Left kidney (tissue), 2 donors: Measurements from ENCODE around the gene PIK3CD. TPM values are rescaled to one million over a fixed set of nuclear protein-coding genes. Genes with fewer than 3 reads are reported as not detected.

Experiments used
- DNase-seq: peaks from one replicate; pipeline ENCODE4 v3.0.0-alpha.2; 2013
- polyA plus RNA-seq: library from polyadenylated mRNA; unstranded; fragments of 120-200 nt; gene quantifications from one replicate; pipeline ENCODE4 v1.2.1, GENCODE V29; 2013; ENCODE audit not compliant: insufficient read length

The PIK3CD gene
- polyA plus RNA-seq, 1 donor, result 7.0 TPM

DNA sequence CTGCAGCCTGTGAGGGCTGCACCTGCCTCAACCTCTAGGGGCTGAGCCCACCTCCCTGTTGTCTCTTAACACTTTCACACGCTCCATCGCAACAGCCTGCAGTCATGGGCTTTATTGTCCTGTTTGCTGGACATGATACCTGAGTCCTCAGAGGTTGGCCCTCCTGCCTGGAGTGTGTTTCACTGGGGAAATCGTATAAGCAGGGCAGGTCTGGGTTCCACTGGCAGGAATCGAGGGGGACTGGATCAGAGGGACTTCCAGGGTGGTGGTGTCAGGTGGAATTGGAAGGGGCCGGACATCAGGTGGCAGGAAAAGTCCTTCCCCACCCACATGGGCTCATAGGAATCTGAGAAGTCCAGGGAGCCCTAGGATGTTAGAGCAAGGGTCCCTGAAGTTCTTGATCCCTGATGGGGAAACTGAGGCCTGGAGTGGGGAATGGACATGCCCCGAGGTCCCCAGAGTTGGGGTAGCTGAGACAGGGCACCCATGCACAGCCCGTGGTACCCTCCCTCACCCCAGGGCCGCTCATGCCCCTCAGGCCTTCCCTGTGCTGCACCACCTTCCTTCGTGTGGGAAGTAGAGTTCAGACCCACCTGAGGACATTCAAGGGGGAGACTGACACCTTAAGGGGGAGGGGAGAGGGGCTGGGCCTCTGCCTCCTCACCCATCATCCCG lies 66.6 kb downstream of the PIK3CD start:
- no peak for DNase-seq

DNA sequence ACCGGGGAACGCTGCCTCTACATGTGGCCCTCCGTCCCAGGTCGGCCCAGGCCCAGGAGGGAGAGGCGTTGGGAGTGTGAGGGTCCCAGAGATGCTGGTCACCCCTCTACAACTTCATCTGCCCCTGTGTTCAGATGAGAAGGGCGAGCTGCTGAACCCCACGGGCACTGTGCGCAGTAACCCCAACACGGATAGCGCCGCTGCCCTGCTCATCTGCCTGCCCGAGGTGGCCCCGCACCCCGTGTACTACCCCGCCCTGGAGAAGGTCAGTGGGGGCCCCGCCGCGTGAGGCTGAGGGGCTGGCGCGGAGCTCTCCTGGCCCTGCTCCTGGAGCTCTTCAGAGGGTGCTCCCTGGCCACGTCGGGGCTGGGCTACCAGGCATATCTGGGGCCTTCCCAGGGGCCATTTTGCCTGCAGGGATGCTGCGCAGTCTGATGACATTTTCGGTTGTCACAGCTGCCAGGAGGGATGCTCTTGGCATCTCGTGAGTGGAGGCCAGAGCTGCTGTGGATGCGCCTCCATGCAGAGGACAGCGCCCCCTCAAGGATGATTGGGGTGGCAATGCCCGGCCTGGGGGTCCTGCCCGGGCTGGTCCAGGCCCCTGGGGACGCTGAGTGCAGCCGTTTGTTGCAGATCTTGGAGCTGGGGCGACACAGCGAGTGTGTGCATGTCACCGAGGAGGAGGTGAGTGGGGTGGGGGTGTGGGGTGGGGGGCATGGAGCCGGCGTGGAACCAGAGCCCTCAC lies 68.6 kb downstream of the PIK3CD start:
- no peak for DNase-seq

DNA sequence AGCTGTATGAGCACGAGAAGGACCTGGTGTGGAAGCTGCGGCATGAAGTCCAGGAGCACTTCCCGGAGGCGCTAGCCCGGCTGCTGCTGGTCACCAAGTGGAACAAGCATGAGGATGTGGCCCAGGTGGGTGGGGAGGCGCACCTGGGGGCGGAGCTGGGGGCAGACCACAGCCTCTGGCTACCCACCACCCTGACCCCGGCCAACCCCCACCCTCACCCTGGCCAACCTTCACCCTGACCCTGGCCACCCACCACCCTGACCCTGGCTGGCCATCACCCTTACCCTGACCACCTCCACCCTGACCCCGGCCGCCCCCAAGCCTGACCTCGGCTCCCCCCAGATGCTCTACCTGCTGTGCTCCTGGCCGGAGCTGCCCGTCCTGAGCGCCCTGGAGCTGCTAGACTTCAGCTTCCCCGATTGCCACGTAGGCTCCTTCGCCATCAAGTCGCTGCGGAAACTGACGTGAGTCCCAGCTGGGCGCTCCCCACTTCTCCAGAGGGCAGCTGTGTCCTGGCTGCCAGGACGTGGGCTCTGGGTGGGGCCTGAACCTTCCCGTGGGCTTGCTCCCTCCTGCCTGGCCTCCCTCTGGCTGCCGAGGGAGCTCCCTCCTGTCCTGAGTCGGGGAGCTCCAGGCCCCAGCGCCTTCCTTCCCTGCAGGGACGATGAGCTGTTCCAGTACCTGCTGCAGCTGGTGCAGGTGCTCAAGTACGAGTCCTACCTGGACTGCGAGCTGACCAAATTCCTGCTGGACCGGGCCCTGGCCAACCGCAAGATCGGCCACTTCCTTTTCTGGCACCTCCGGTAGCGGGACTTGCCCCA lies 69.5 kb downstream of the PIK3CD start:
- no peak for DNase-seq

DNA sequence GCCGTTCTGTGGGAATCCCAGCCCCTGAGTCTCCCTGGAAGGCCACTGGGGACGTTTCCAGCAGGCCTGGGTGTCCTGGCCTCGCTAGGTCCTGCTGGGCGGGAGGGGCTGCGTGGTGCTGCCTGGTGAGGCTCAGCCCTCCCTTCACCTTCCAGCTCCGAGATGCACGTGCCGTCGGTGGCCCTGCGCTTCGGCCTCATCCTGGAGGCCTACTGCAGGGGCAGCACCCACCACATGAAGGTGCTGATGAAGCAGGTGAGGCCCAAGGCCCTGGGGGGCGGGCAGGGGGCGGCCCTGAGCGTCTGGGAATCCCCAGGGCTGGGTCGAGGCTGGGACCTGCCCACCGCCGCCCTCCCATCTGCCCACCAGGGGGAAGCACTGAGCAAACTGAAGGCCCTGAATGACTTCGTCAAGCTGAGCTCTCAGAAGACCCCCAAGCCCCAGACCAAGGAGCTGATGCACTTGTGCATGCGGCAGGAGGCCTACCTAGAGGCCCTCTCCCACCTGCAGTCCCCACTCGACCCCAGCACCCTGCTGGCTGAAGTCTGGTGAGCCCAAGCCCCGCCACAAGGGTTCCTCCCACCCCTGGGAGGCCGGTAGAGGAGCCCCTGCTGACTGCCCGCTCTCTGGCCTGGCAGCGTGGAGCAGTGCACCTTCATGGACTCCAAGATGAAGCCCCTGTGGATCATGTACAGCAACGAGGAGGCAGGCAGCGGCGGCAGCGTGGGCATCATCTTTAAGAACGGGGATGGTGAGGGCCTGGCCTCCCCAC lies 70.3 kb downstream of the PIK3CD start:
- peak; percentile 31 for DNase-seq

DNA sequence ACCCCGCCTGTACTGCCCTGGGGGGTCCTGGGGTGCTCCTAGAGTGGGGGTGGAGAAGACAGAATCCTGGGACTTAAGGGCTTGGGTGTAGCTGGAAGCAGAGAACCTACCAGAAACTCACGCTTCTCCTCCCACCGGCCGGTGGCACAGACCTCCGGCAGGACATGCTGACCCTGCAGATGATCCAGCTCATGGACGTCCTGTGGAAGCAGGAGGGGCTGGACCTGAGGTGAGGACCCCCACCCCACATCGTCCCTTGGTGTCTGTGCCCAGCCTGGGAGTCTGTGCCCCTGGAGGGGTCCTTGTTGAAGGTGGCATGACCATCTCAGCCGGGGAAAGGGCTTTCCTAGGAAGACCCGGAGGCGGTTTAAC lies 70.8 kb downstream of the PIK3CD start:
- DNase-seq, result no peak

DNA sequence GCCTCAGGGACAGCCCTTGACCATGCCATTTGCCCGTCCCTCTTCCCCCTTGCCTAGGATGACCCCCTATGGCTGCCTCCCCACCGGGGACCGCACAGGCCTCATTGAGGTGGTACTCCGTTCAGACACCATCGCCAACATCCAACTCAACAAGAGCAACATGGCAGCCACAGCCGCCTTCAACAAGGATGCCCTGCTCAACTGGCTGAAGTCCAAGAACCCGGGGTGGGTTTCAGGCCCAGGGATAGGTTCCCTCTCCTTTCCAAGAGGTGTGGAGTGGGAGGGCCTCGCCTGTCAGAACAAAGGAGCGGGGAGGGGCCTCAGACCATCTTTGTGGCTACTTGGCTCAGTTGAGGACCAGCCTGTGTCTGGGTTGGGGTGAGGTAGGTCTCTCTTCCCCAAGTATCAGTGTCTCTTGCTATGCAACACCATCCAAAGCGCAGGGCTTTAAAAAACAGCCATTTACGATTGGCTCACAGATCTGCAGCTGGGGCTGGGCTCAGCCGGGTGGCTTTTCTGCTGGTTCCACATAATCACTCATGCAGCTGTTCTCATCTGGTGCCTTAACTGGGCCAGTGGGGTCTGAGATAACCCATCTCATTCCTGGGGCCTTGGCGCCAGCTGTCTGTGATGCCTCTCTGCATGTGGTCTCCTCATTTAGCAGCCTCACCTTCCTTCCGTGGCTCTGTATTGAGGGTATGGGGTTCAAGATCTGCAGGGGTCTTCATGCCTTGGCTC lies 71.7 kb downstream of the PIK3CD start:
- DNase-seq, result no peak

DNA sequence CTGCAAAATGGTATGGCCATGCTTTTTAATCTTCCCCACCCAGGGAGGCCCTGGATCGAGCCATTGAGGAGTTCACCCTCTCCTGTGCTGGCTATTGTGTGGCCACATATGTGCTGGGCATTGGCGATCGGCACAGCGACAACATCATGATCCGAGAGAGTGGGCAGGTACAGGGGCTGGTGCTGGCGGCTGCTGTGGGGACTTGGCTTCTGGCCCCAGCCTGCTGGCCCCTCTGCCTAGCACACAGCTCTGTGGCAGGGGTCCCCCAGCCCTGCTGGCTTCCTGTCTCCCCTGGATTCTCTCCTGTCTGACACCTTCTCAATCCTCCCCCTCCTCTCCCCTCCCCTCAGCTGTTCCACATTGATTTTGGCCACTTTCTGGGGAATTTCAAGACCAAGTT lies 72.4 kb downstream of the PIK3CD start:
- DNase-seq, result no peak

DNA sequence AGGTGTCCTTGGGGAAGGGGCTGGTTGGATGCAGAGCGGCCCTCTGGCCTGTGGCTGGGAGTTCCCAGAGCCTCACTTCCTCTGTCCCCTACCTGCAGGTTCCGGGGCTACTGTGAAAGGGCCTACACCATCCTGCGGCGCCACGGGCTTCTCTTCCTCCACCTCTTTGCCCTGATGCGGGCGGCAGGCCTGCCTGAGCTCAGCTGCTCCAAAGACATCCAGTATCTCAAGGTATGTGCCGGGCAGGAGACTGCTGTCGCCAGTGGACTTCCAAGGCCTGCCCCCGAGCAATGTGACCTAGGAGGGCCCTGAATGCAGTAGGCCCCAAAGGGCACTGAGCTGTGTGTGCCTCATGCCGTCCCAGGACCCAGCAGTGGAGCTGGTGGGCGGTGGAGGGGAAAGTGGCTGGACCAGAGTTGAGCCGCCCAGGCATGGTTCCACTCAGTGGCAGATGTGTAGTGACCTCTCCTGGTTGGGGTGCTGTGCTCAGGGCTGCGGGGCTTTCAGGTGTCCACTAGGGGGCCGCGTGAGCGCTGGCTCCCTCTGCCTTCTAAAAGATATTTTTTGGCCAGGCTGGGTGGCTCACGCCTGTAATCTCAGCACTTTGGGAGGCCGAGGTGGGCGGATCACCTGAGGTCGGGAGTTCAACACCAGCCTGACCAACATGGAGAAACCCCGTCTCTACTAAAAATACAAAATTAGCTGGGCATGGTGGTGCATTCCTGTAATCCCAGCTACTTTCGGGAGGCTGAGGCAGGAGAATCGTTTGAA lies 73.4 kb downstream of the PIK3CD start:
- no peak for DNase-seq

DNA sequence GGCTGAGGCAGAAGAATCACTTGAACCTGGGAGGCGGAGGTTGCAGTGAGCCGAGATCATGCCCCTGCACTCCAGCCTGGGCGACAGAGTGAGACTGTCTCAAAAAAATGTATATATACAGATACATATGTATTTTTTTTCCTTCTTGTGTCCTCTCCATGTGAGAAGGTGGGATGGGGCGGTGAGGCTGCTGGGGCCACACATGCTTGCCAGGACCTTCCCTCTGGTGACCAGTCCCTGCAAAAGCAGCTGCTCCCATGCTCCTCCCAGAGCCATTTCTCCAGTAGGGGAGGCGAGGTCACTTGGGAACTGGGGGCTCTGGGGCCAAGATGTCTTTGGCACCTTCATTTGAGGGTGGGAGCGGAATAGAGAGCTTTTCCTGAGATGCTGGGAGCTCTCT lies 74.9 kb downstream of the PIK3CD start:
- DNase-seq, result no peak

DNA sequence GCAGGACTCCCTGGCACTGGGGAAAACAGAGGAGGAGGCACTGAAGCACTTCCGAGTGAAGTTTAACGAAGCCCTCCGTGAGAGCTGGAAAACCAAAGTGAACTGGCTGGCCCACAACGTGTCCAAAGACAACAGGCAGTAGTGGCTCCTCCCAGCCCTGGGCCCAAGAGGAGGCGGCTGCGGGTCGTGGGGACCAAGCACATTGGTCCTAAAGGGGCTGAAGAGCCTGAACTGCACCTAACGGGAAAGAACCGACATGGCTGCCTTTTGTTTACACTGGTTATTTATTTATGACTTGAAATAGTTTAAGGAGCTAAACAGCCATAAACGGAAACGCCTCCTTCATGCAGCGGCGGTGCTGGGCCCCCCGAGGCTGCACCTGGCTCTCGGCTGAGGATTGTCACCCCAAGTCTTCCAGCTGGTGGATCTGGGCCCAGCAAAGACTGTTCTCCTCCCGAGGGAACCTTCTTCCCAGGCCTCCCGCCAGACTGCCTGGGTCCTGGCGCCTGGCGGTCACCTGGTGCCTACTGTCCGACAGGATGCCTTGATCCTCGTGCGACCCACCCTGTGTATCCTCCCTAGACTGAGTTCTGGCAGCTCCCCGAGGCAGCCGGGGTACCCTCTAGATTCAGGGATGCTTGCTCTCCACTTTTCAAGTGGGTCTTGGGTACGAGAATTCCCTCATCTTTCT lies 75.5 kb downstream of the PIK3CD start:
- no peak for DNase-seq

DNA sequence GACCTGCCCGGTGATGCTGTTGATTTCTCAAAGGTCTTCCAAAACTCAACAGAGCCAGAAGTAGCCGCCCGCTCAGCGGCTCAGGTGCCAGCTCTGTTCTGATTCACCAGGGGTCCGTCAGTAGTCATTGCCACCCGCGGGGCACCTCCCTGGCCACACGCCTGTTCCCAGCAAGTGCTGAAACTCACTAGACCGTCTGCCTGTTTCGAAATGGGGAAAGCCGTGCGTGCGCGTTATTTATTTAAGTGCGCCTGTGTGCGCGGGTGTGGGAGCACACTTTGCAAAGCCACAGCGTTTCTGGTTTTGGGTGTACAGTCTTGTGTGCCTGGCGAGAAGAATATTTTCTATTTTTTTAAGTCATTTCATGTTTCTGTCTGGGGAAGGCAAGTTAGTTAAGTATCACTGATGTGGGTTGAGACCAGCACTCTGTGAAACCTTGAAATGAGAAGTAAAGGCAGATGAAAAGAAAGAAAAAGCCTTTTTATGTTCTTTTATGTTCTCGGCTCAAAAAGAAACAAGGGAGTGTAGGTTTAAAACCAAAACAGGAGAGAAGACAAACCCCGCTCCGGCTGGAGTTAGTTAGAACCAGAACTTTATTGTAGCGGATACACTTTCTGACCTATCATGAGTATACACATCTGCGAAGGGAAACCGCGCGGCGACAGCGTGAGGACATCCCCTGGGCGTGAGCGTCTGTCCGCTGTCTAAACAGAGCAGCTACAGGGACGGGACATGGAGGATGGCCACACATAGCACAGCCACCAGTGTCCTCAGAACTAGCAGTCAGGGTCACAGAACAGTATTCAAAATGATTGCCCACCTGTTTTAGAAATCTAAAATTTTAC lies 77.1 kb downstream of the PIK3CD start:
- no peak for DNase-seq

DNA sequence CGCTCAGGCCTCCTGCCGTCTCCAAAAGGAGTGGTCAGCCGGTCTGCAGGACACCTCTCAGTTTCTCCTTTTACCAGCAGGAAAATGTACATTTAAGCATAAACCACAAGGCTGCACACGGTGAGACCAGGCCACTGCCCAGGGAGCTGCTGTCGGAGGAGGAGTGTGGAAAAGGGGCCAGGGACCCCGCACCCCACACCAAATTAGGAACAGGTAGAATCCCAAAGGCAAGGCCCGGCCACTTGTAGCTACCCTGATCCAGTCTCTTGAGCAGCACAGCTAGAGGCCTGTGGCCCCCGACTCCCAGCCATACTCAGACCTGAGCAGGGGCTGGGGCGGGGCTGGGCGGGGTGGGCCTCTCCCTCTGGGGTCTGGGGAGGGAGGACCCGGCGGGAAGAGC lies 78.0 kb downstream of the PIK3CD start:
- no peak for DNase-seq

DNA sequence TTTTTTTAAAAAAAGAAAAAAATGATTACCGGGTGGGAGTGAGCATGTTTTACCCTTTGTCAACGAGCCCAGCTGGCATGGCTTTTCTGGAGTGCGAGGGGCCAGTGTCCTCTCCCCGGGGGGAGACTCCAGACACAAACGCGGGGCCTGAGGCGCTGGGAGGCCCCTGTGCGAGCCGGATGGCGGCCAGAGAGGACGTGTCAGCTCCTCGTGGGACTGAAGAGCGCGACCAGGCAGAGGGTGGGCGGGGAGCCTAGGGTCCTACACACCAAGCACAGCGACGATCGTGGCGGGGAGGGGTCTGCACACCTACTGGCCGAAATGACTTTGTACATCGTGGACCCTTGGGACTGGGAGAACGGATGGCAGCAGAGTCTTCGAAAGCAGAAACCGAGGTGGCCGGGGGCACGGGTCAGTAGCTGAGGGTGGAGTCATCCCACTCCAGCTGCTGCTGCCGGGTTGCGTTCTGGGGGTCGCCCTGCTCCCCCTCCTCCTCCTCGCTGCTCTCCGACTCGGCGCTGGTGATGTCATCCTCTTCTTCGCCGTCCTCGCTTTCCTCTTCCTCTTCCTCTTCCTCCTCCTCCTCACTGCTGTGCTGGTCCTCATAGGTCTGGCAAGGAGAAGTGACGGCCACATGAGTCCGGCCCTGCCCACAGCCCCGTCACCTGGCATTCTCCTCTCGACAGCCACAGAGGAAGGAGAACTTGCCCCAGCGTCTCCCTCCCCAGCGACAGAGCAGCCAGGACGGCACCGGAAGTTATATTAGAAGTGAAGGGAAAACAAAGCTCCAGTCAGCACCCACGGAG lies 78.8 kb downstream of the PIK3CD start:
- DNase-seq, result no peak

DNA sequence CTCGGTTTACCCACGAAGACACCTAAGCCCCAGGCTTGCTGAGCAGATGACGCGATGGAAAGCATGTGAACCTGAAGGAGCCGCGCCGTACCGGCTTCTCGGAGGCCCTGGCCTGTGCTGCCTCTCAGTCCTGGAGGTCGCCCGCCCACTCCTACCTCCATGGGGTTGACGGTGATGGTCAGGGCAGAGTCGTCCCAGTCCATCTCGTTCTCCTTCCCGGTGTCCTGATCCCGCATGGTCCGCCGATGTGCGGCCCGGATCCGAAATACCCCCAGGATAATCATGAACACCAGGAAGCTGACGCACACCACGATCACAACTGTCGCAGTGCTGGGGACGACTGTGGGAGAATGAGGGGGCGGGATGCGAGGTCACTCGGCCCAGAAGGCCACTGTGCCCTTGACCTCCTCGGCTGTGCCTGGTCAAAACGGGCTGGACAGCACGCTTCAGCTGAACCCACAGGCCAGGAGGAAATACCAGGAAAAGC lies 79.6 kb downstream of the PIK3CD start:
- no peak for DNase-seq

DNA sequence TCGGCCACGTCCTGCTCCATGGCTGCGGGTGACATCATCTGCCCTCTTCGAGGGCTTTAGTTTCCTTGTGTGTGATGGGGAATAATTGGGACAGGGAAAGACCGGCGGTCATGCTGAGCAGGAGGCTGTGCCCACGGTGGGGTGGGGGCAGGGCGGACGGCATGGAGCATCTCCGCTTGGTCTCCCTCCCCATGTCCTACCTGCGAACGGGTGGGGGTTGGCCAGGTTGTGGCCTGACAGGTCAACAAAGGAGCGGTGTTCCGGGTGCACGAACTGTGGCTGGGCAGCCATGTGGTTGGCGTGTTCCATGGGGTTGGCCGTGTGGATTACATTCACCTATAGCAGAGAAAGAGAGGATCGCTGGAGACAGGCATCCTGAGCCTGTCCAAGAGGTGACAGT lies 80.0 kb downstream of the PIK3CD start:
- no peak for DNase-seq

DNA sequence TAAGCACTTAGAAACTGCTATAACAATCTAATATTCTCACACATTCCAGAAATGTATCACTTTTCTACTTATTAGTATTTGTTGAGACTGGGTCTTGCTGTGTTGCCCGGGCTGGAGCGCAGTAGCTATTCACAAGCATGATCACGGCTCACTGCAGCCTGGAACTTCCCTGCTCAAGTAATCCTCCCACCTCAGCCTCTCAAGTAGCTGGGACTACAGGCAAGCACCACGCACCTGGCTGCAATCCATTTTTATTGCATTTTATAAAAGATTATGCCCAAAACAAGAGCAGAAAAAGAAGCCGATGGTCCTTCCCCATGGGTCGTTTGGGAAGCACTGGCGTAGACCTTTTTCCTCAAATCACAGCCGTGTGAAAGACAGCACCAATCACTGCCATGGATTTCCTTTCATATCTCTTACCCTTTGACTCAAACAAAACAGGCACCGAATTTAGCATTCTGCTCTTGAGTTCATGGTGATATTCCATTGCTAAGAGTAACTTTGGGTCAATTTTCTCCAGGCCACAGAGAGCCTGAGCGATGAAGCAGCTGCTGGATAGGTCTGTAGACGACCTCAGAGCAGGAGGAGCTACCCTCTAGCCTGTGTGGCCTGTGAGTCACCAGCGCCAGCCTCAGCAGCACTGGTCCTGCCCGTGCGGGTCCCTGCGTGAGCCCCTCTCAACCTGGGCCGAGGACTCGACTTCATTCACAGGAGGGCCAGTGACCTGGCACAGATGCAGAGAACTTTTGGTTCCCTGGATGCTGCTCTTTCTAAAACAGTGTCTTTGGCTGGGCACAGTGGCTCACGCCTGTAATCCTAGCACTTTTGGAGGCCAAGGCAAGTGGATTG lies 80.8 kb downstream of the PIK3CD start:
- no peak for DNase-seq

DNA sequence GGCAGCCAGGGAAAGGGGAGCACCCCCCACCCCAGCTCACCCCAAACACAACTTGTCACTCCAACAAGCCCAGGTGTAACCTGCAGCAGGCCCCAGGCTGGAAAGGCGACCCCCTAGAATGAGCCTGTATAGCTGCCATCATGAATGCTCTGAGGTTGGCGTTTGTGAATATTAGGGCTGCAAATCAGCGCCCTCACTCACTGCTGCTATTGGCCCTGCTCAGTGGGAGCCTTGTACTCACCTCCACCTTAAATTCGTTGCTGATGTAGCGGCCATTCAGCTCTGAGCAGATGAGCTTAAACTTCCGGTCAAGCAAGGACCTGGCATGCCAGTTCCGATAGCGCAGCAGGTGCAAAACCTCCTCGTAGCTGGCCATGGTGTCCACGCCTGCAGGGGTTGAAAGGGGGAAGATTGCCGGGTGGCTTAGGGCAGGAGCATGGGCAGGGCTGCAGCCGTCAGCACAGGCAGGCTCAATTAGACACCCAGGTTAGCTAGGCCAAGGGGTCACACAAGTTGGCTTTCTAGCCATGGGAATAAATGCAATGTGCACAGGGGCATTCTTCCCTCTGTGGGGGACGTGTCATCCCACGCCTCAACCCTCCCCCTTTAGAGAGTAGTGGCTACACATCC lies 81.7 kb downstream of the PIK3CD start:
- DNase-seq, result no peak
